Measurements from ENCODE around the gene TM9SF3.

DNA sequence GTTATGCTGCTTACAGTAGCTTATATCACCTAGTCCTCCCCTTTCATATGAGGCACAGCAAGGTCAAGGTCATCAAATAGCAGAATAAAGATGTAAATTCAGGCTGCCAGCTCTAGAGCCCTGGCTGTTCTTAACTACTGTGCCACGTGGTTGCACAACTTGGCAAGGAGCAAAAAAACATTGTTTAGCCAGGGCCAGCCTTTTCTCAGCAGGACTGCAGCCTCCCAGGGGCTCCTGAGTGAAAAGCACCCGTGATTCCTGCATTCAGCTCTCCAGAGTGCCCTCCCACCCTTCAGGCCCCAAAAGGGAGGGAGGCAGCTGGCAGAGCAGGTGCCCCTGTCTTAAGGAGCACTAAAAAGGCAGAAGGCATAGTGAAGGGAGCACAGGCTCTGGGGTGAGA lies 31.8 kb upstream of the TM9SF3 start:
- TF ChIP-seq, protein P1, sequence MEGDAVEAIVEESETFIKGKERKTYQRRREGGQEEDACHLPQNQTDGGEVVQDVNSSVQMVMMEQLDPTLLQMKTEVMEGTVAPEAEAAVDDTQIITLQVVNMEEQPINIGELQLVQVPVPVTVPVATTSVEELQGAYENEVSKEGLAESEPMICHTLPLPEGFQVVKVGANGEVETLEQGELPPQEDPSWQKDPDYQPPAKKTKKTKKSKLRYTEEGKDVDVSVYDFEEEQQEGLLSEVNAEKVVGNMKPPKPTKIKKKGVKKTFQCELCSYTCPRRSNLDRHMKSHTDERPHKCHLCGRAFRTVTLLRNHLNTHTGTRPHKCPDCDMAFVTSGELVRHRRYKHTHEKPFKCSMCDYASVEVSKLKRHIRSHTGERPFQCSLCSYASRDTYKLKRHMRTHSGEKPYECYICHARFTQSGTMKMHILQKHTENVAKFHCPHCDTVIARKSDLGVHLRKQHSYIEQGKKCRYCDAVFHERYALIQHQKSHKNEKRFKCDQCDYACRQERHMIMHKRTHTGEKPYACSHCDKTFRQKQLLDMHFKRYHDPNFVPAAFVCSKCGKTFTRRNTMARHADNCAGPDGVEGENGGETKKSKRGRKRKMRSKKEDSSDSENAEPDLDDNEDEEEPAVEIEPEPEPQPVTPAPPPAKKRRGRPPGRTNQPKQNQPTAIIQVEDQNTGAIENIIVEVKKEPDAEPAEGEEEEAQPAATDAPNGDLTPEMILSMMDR (conservative IDR thresholded peaks at IDR 0.05 in 1 of 2, IDR thresholded peaks at IDR 0.05 in 1 of 2; ENCODE audit: low read depth in 1 of 2, low read length in 2 of 2) = no peak
- no peak for TF ChIP-seq EZH2 (IDR thresholded peaks at IDR 0.05; ENCODE audit: low read length, missing control alignments)
